Cardiac fibroblast (primary cell): Measurements from ENCODE around the gene MED22.
"Not testable (repeated sequence)": the region's sequence is repeated elsewhere in the genome, so short reads cannot be mapped to it uniquely, and the experiment has no call there.

ENCODE experiments used
- DNase-seq, 2 donors: peaks; one replicate each; pipeline versions ENCODE4 v3.0.0 to v3.0.0-alpha.2; 2010; ENCODE audit warnings: low read depth in 2 of 2
- H3K4me3 ChIP-seq, 2 donors: replicated peaks in 1 of 2; 1 replicate in 1 of 2; 2 replicates in 1 of 2; pipeline ENCODE4 v1.5.1; 2011; ENCODE audit warnings: low read depth in 2 of 2, low read length in 2 of 2, mild to moderate bottlenecking in 2 of 2, moderate library complexity in 1 of 2
- CTCF ChIP-seq: IDR thresholded peaks from one replicate; pipeline ENCODE4 v1.5.1; 2011; ENCODE audit warnings: low read depth, mild to moderate bottlenecking, low read length, inconsistent platforms

Gene MED22

GRCh38 chr9:133321411-133321935 lies 26.5 kb downstream of the MED22 start:
- H3K4me3 ChIP-seq: no peak overlapping the region
- TF ChIP-seq CTCF: no peak
- DNase-seq: no peak

GRCh38 chr9:133320421-133320881 lies 27.5 kb downstream of the MED22 start:
- TF ChIP-seq CTCF: no peak
- no peak overlapping the region for H3K4me3 ChIP-seq
- no peak for DNase-seq

- not testable (repeated sequence) for H3K4me3 ChIP-seq, DNase-seq
Observed at GRCh38 chr9:133317551-133317950, 30.4 kb downstream of the MED22 start.

GRCh38 chr9:133315997-133316396 lies 31.9 kb downstream of the MED22 start:
- DNase-seq: no peak
- TF ChIP-seq CTCF: no peak
- H3K4me3 ChIP-seq: no peak overlapping the region

GRCh38 chr9:133309608-133310007 lies 38.3 kb downstream of the MED22 start:
- no peak for DNase-seq
- H3K4me3 ChIP-seq: no peak overlapping the region
- no peak for TF ChIP-seq CTCF

GRCh38 chr9:133307301-133307700 lies 40.6 kb downstream of the MED22 start:
- no peak overlapping the region for H3K4me3 ChIP-seq
- no peak for DNase-seq
- TF ChIP-seq CTCF: no peak

GRCh38 chr9:133306242-133307204 lies 41.4 kb downstream of the MED22 start:
- no peak overlapping the region for H3K4me3 ChIP-seq
- no peak for DNase-seq
- TF ChIP-seq CTCF: no peak
